RCC 7860 (cell line): ENCODE measurements around the gene RMRP.

Experiments
- DNase-seq: peaks from one replicate; pipeline ENCODE4 v3.0.0-alpha.2; 2015; ENCODE audit warnings: low spot score
- FAIRE-seq: peaks from 2 replicates; lab custom pipeline; 2012; peaks lifted over from hg19 to GRCh38; lab: Jason Lieb, UNC

Gene RMRP

DNA sequence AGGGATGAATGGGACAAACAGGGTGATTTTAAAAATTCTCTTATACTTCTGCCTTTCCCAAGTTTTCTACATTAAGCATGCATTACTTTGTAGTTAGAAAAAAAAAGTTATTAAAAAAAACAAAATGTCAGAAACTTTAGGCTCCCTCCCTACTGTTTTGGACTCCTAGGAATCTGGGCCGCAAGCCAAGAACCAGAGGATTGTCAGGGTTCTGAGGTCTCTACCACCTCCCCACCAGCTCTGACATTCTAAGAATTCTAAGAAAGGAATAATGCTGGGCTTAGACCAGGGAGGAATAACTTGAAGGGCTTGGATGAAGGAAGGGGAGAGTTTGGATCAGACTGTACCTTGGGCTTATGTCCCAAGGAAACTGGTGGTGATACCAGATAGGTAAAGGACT is 8.2 kb upstream of the RMRP start:
- DNase-seq (no peak), FAIRE-seq (no peak)

DNA sequence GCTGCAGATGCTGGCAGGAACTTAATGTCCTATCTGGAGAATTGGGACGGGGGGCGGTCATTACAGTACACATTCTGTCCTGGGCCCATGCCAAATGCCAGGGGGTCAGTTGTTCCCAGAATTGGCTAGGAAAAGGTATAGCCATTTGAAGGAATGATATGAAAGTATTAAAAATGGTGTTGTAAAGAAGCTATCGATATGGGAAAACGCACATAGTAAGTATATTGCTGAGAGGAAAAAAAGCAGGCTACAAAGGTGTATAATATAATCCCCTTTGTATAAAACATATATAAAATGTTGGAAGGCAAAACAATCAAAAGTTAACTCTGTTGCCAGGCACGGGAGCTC is 7.6 kb upstream of the RMRP start:
- FAIRE-seq (no peak), DNase-seq (no peak)

DNA sequence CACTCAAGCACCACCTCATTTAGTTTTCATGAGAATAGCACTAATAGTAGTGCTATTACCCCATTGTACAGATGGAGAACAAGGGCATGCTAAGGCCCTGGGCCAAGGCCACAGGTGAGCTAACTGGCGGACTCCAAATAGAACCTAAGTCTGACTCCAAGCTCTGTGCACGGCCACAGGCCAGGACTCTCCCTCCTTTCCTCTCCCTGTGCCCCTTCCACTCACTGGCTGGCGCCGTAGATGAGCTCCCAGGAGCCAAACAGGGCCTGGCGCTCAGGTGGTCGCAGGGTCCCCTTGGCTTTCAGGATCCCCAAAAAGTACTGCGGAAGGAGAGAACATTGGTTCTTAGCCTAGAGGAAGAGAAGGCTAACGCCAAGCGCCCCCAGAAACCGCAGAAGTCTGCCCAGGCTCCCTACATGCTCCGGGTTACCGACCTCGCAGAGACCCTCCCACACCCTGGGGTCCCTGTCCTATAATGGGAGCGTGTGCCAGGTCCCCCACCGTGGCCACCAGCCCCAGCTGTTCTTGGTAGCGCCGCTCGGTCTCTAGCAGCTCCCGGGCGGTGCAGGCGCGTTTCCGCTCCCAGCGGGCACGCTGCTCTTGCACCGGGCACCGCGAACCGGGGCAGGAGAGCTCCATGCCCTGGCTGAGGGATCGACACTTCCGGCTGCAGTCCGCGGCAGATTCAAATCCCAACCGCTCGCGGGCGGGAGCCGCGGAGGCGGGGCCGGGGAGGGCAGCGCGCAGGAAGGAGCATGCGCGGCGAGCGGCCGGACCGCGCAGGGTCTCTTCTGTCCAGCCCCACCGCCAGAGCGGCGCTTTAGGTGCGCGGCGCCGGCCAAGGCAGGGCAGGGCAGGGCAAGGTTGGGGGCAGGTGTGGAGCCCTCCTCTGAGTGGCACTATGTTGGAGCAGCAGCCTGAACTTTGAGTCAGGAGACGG is 7.0 kb upstream of the RMRP start, which contains the start of gene ARHGEF39:
ARHGEF39 (minus strand) TSS at position 665 of the 940 bp plus-strand sequence; CDS start at position 639, 26 bp downstream.
- peak; percentile 70 for DNase-seq
- no peak for FAIRE-seq

DNA sequence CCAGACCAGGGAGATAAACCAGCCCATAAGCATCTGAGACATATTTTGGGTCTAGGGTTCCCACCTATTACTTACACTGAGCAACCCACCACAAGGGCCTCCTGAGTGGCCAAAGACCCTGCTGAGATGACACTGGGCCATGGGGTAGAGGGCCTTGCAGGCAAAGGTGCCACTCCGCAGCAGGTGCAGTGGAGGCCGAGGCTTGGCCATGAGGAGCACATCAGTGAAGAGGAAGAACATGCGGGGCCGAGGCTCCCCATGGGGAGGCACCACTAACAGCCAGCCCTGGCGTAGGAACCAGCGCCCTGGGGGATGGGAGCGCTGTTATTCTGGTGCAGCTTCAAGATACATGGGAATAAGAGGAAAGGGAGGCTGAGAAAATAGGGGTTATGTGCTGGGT is 4.6 kb upstream of the RMRP start:
- DNase-seq, result no peak
- FAIRE-seq, result no peak

DNA sequence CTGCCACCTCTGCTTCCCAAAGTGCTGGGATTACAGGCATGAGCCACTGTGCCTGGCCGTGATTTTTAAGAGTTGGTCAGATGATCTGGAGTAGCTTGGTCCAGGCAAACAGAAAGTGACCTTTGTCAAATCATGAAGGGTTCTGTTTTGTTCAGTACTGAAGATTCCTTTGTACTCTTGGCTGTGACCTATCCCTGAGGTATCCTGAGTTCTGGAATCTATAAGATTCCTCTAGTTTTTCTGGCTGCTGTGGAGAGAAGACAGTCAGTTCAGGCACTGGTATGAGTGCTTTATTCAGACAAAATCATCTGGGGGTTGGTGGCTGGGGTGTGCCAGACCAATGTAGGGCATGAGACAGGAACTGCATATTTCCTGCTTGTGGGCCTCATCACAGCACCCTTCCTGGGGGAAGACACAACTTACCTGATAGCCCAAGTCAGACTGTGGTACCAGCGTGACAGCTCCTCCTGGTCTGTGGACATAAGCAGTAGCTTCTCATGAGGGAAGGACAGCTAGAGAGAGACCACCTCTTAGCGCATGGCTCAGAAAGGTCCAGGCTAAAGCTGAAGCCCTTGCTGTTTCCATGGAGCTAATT is 4.0 kb upstream of the RMRP start:
- FAIRE-seq (no peak), DNase-seq (no peak)

DNA sequence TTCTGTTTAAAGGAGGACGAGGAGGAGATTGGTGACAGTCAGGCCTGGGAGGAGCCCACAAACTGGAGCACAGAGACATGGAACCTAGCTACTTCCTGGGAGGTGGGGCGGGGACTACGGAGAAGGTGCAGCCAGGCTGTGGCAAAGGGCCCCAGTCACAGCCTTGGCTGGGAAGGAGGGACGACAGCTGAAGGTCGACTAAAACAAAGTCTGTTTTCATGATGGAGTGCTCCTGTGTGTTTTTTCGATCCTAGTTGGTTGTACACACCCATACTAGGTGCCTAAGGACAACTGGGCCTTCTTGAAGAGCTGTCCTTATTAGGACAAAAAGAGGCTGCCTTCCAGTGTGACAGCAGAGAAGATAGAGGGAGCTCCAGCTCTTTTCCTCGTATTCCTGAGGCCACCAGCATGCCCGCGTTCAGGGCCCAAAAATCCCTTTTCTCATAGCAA is 3.2 kb upstream of the RMRP start:
- DNase-seq (no peak), FAIRE-seq (no peak)

DNA sequence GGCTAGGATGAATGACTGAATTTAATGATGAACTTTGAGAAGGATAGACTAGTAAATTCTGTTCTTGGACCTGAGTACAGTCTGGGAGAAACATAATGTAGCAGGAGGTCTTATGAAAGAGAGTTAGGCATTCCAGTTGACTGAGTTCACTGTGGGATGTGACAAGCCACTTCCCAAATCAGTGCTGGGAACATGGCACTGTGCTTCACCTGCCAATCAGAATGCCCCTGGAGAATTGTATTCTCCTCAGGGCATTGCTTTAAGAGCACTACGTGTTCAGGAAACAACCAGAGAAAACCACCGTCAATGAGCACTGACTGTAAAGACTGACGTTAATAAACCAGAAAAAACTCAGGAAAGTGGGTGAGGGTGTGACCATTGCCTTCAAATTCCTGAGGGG is 1.5 kb upstream of the RMRP start:
- FAIRE-seq (no peak), DNase-seq (peak; percentile 53)

DNA sequence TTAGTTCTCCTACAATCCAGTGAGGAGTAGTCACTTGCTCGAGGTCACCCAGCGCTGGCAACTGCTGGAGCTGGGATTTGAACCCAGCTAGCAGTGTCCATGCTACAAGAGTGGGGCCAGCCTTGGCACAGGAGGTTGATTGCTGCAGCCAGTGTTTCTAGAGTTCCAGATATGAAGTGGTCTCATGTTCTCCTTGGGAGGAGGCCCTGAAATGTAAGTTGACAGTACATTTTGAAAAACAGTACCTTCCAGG is 1.1 kb upstream of the RMRP start:
- DNase-seq (peak; percentile 60), FAIRE-seq (no peak)

DNA sequence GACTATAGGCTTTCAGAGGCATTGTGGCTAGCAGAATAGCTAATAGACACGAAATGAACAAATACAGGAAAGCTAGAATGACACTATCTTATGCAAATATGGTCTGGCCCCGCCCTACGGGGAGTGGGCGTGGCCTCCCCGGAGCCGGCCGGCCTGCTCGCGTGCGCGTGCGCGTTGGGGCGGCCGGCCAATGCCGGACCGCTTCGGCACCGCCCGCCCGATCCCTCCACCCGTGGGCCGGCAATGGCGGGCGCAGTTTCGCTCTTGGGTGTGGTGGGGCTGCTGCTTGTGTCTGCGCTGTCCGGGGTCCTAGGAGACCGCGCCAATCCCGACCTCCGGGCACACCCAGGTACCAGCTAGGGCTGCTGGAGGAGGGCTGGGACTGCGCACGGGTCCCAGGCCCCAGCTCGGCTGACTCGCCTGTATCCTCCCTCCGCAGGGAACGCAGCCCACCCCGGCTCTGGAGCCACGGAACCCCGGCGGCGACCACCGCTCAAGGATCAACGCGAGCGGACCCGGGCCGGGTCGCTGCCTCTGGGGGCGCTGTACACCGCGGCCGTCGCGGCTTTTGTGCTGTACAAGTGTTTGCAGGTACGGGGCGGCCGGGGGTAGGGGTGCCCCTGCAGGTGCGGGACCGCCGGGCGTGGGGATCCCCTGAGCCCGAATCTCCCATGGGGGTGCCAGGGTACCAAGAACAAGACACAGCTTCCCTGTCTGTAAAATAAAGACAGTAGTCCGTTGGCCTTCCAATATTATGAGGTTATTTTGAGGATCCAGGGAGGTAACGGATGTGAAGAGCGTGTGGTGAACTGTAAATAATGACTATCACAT is 533 bp upstream of the RMRP start, which contains the start of gene CCDC107:
CCDC107 (plus strand) TSS at position 156 of the 831 bp plus-strand sequence; CDS start at position 244, 88 bp downstream.
- peak; percentile 29 for DNase-seq
- FAIRE-seq, result no peak

DNA sequence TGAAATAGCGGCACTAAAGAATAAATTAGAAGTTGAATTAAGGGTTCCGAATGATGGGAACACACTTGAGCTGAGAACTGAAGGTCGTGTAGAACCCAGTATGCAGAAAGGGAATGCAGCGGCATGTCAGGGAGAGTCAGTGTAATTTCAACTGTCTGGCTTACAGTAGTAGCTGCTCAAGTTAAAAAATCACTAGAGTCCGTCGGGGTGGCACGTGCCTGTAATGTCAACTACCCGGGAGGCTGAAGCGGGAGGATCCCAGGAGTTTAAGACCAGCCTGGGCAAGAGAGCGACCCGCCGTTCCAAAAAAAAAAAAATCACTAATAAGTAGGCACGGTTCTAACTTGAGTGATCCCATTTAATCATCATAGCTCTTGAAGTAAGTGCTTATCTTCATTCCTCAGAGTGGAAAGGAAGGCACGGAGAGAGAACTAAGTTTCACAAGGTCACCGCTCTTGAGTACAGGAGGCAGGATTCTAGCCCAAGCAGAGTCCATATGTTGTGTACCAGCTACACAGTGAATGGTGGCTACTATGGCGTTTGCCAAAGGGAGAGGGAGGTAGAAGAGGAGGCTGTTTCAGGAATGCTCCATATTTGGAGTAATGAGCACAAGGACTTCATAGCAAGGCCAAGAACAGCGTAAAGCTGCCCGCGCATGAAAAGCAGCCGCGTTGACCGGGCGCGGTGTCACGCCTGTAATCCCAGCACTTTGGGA is 831 bp downstream of the RMRP start:
- FAIRE-seq, result no peak

DNA sequence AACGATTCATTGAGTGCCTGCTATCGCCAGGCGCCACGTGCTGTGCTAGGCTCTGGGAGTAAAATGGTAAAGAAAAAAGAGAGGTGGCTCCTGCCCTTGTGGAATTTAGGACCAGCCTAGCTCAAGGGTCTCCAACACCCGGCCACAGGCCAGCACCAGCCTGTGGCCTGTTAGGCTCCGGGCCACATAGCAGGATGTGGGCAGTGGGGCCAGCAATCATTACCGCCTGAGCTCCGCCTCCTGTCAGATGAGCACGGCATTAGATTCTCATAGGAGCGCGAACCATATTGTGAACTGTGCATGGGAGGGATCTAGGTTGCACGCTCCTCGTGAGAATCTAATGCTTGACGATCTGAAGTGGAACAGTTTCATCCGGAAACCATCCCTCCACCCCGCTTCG is 1.5 kb downstream of the RMRP start:
- FAIRE-seq, result no peak
- no peak for DNase-seq

More for the DNA sequence above, 831 bp downstream of the RMRP start:
- DNase-seq, result no peak

DNA sequence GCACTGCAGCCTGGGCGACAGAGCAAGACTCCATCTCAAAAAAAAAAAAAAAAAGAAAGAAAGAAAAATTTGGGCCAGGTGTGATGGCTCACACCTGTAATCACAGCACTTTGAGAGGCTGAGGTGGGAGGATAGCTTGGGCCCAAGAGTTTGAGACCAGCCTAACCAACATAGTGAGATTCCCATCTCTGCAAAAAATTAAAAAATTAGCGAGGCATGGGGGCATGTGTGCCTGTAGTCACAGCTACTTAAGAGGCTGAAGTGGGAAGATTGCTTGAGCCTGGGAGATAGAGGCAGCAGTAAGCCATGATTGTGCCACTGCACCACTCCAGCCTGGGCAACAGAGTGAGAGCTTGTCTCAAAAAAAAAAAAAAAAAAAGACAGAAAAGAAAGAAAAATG is 4.2 kb downstream of the RMRP start:
- no peak for FAIRE-seq

DNA sequence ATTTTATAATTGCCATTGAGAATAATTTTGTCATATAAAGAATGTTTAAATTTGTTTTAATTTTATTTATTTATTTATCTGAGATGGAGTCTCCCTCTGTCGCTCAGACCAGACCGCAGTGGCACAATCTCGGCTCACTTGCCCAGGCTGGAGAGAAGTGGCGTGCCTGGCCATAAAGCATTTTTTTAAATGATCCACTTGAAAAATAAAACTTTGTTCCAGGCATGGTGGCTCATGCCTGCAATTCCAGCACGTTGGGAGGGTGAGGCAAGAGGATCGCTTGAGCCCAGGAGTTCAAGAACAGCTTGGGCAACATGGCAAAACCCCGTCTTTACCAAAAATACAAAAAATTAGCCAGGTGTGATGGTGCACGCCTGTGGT is 5.0 kb downstream of the RMRP start:
- DNase-seq (no peak), FAIRE-seq (no peak)

More for the DNA sequence above, 4.2 kb downstream of the RMRP start:
- DNase-seq, result no peak

DNA sequence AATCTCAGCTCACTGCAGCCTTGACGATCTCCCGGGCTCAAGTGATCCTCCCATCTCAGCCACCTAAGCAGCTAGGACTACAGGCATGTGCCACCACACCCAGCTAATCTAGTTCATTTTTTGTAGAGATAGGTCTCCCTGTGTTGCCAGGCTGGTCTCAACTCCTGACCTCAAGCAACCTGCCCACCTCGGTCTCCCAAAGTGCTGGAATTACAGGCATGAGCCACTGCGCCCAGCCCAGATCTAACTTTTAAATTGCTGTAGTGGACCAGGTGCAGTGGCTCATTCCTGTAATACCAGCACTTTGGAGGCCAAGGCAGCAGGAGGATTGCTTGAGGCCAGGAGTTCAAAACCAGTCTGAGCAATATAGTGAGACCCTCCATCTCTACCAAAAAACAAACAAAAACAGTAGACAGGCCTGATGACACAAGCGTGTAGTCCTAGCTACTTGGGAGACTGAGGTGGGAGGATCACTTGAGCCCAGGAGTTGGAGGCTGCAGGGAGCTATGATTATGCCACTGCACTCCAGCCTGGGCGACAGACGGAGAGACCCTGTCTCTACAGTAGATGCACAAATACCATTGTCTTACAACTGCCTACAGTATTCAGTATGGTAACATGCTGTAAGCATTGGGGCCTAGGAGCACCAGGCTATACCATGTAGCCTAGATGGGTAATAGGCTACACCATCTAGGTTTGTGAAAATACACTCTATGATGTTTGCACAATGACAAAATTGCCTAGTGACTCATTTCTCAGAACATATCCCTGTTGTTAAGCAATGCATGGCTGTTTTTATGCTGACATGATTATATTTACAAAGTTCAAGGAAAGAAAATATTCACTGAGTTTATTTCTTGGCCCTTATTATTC is 5.6 kb downstream of the RMRP start:
- DNase-seq (no peak), FAIRE-seq (no peak)

DNA sequence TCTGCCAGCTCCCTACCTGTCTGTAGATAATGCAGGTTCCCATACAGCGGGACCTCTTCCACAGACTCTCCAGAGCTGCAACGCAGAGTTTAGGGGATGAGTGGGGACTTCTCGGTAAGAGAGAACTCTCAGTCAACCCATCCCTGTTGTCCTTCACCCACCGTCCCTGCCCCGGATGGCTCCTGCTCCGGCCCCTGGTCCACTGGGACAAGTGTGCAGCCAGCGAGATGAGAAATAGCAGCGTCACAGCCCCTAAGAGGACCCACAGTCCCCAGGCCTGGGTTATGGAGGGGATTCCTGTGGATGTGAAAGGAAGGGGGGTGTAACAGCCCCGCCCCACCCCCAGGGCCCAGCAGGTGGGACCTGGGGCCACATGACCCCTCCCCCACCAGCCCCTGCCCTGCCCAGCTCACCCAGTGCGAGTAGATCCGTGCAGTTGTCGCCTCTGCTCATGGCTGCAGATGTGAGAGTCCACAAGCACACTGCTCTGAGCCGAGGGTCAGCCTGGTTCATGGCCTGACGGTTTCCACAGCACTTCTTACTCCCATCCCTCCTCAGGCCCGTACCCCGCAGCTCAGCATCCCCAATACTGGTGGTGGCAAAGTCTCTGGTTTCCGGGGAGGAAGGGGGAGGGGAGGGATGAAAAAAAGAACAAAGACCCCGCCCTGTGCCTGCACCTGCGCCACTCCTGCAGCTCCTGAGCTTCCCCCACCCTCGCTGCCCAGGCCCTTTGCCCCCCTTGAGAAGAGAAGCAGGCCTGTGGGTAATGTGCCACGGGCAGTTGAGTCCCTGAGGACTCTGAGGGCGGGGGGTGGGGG is 7.3 kb downstream of the RMRP start, which contains the start of gene SIT1:
SIT1 (minus strand) TSS at position 591 of the 818 bp plus-strand sequence; CDS start at position 513, 78 bp downstream.
- FAIRE-seq (no peak), DNase-seq (no peak)

DNA sequence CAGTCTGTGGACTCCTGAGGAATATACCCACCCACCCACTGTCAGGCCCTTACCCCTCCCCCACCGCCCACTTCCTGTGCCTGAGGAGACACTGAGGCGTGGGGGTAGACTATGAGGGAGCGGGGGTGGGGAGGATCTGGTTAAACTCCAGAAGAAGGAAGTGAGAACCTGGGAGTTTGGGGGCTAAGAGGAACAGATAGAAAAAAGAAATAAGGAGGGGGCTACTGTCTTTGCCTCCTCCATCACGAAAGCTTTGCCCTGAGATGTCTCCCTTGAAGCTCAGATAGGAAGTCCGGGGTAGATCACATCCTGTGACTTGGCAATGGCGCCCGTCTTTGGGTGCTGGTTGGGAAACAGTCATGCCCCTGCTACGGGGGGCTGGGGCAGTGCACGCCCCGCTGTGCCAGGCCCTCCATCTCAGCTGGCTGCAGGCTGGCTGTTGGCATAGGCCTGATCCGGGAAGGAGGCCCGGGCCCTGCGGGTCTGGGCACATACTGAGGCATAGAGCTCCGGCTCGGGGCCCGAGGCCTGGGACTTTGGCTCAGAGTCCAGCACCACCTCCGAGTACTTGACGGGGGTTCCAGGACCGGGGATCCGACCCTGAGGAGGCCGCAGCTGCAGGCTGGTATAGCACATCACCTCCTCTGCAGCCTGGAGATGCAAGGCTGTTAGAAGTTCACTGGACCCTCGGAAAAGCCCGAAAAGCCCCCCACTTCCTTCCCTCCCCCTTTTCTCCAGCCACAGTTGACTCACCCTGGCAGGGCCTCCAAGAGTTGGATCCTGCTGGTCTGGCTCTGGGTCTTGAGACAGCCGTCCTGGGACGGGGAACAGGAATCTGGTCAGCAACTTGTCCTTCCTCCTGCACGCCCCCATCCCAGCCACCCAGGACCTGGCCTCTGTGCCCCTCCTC is 8.1 kb downstream of the RMRP start:
- FAIRE-seq, result no peak
- no peak for DNase-seq

DNA sequence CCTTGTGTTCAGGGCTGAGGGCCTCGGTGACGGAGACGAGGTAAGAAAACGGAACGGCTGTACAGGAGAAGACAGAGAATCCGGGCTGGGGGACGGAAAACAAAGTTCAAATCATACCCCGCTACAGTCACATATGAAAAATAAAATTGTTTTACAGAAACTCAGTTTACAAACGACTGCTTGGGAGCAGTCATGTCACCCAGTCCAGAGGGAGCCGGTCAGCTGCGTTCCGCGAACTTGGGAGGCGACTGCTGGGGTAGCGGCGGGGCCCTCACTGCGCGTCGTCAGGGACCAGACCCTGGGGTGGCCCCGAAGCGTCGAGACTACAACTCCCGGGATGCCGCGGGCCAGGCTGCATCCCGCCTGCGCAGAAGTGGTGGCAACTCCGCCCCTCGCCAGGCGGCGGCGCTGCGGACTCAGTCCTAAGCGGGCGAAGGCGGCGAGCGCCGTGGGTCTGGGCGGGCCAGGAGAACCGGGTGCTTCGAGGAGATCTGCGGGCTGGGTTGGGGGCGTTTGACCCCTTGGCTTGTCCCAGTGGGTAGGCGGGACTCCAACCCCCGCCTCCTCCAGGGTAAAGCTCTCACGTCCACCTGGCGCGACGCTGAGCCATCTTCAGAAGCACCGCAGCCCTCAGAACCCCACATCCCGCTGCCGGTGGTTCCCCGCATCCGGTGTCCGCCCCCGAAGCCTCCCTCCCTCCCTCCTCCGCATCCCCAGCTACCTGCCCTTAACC is 11.1 kb downstream of the RMRP start:
- DNase-seq (peak; percentile 52), FAIRE-seq (no peak)
